HG03460 (cell line): ENCODE measurements around the gene OSGIN1.
A peak's percentile ranks its signal among the peaks of the same experiment; 100 is the strongest.

ENCODE experiments used
- ATAC-seq: cut with Tn5 transposase; IDR thresholded peaks from one replicate; pipeline ENCODE4 v1.9.1; 2021; ENCODE audit not compliant: unreplicated experiment

OSGIN1 gene

GRCh38 chr16:83995754-83996153 lies 42.7 kb downstream of the OSGIN1 start:
- ATAC-seq, result no peak

GRCh38 chr16:83996481-83997252 lies 43.6 kb downstream of the OSGIN1 start:
- ATAC-seq, result no peak

- no peak for ATAC-seq
Observed at GRCh38 chr16:83998091-83998490, 45.1 kb downstream of the OSGIN1 start.

GRCh38 chr16:84000989-84001642 lies 48.1 kb downstream of the OSGIN1 start:
- no peak for ATAC-seq

- no peak for ATAC-seq
Observed at GRCh38 chr16:84001726-84002125, 48.7 kb downstream of the OSGIN1 start.

GRCh38 chr16:84003038-84003437 lies 50.0 kb downstream of the OSGIN1 start:
- ATAC-seq, result no peak

GRCh38 chr16:84004442-84004841 lies 51.4 kb downstream of the OSGIN1 start:
- no peak for ATAC-seq

GRCh38 chr16:84005391-84005790 lies 52.4 kb downstream of the OSGIN1 start:
- ATAC-seq, result no peak

GRCh38 chr16:84007520-84007919 lies 54.5 kb downstream of the OSGIN1 start:
- ATAC-seq, result no peak

GRCh38 chr16:84007965-84008364 lies 54.9 kb downstream of the OSGIN1 start:
- ATAC-seq, result no peak

- no peak for ATAC-seq
Observed at GRCh38 chr16:84009282-84009681, 56.2 kb downstream of the OSGIN1 start.

GRCh38 chr16:84013787-84014569 lies 60.9 kb downstream of the OSGIN1 start:
- ATAC-seq, result peak; percentile 82

GRCh38 chr16:84014570-84015327 lies 61.7 kb downstream of the OSGIN1 start:
- ATAC-seq, result no peak

- ATAC-seq, result no peak
Observed at GRCh38 chr16:84015399-84015798, 62.4 kb downstream of the OSGIN1 start.
